Fibroblast of upper back skin (primary cell): ENCODE results near the gene C1orf50.
"Not testable (repeated sequence)": the region's sequence is repeated elsewhere in the genome, so short reads cannot be mapped to it uniquely, and the experiment has no call there.

ENCODE experiments used
- DNase-seq: peaks from one replicate; pipeline ENCODE4 v3.0.0-alpha.2; 2013

Gene C1orf50

DNA sequence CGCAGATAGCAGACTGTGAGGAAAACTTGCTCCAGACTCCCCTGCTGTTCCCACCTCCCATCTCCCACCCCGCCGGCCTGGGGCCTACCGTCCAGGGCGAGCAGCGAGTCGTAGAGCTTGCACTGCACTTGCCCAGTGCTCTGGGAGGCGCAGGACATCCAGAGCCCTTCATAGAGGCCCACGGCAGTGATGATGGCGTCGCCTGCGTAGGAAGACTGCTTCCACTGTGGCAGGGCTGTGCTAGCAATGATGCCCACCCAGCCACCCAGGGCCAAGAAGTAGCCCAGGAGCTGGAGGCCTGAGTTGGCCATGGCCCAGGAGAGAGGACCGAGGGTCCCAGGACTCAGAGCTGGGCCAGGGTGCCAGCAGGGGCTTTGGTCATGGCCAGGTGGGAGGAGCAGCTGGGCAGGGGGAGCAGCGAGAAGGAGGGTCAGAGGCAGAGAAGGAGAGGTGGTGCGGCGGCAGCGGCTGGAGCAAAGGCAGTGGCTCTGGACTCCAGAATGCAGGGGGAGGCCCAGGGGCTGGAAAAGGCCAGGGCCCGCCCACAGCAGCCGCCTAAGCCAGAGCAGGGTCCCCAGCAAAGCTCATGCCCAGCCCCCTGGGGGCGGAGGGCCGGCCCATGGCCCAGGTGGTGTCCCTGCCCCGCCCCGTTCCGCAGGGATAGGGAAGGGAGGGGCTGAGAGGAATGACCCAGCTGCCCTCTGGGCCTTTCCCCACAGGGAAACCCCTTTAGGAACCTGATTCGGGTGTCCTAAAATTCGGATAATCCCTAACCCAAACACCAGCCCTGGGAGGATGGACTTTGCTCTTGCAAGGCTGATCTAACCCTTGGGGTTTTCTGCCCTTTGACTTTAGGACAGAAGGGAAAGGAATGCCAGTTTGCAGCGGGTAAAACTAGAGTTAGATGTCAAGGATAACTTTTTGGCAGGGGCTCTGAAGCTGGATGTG lies 27.0 kb upstream of the C1orf50 start, which contains the start of gene CLDN19:
Gene CLDN19 (minus strand): TSS at position 484 of the 948 bp plus-strand sequence. CDS start 173 bp downstream, at position 311.
- DNase-seq, result no peak

DNA sequence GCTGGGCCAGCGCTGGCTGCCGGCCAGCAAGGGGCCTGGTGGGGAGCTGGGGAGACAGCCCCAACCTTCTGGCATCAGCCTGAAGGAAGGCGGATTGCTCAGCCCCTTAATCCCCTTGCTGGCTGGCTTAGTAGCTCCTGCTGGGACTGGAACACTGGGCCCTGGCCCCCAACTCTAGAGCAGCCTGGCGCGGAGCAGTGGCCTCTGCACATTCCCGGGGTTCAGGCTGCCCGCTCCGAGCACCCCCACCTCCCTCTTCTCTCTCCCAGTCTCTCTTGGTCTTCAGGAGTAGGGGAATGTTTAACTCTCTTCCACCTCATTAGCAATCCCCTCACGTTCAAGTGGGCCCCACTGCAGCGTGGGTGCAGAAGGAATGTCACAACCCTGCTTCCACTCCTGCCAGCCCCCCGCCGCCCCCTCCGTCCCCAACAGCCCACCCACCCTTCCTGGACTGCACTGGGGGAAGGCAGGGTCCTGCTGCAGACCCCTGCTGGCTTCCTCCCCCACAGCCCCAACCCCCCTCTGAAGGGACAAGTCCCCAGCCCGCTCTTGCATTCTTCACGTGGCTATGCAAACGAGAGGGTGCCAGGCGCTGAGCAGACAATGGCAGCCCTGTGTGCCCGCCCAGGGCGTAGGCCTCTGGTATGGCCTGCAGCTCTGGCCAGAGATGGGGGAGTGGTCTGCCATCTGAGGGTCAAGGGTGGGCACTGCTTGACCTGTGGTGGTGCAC lies 26.0 kb upstream of the C1orf50 start:
- DNase-seq, result no peak

DNA sequence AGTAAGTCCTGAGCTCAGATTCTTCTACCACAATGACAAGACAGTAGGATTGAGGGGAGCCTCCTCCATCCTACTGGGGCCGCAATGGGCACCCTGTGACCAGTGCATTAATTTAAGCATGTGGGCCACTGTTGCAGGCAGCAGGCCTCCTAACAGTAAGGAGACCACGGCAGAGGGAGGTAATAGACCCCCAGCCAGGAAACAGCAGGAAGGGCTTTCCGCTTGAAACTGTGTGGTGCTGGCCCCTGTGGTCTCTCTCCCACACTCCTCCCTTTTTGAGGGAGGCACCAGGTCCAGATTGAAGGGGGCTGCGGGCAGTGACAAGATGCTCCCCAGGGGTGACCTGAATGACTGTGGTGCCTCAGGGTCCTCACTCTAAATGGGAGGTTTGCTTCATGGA lies 25.3 kb upstream of the C1orf50 start:
- no peak for DNase-seq

DNA sequence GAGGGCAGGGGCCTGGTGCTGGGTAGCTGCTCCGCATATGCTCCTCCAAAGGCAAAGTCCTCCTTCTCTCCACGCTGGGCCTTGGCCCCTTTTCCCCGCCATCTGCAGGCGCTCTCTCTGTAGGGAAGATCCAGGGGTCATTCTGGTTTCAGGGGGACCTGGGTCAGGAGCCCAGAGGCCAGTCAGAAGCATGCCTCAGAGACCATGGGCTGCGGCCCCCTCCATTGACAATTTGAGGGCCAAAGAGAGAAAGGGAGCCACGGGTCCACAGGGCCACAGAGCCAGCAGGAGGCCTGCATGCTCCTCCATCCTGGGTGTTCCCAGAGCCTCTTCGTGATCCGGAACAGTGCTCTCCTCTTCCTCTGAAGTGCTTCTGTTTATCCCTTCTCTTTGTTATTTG lies 24.9 kb upstream of the C1orf50 start:
- DNase-seq, result no peak

DNA sequence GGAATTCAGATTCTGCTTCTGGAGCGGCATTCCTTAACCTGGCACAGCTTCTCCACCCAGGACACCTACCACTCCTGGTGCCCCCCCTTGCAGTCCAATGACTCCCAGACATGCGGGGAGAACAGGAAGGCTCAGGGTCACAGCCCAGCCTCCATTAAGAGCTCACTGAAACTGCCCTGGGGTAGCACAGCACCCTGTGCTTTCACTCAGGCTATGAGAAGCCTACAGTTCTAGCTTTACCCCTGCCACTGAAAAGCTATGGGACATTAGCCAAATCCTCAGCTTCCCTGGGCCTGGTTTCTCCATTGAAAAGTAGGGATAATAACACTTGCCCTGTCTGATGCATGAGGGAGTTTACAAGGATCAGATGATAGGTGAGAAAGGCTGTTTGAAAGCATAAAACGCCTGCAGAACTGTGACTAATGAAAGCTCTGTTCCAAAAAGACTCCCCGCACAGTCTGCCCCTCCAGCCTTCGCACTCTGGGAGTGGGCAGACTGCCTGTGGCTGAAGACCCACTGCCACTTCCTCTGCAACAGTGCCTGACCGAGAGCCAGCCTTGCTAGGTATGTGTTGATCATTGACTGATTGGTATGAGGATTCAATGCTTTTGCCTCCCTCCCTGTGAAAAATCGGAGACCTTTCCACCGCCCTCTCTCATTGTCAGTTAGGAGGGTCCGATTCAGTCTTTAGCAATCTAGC lies 24.3 kb upstream of the C1orf50 start:
- no peak for DNase-seq

DNA sequence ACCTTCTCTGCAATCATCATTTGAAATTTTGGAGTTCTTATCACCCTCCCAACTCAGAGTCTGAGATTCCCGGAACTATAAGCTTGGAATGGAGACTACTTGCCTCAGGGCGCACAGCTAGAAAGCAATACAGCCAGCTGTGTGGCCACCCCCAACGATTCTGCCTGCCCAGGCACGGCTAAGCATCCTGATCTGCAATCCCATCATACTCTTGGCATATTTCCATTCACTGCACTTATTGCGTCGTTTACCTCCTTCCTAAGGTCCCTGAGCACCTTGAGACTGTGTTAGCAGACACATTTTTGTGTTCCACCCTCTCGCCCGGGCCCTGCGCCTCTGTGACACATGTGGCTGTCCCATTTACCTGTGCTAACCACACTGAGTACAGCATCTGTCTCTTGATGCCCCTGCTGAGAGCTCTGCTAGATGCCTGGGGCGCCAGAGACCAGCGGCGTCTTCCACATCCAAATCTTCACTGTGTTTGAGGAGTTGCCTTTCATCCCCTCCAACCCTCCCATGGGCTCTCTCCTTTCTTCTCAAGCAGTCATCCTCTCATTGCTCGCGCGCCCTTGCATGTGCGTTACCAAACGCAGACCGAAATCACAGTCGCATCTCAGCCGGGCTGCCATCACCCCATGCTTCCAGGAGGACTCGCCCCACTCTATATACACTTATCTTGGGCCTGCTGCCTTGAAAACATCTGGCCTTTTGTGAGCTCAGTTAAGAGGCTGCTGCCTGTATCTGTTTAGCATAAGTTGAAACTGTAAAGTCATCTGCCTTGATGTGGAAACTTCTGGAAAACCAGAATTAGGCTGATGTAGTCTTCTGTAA lies 23.5 kb upstream of the C1orf50 start:
- DNase-seq, result no peak

DNA sequence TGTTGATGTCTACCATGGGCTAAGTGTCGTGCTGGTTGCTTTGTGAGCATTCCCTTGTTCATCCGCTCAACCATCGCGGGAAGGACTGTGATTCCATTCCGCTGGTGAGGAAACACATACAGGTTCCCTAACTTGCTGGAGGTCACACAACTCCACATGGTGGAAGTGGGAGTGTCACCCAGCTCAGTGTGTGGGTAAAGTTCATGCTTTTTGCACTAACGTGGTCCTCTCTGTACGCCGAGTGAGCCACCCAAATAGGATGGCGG lies 23.0 kb upstream of the C1orf50 start:
- DNase-seq, result no peak

DNA sequence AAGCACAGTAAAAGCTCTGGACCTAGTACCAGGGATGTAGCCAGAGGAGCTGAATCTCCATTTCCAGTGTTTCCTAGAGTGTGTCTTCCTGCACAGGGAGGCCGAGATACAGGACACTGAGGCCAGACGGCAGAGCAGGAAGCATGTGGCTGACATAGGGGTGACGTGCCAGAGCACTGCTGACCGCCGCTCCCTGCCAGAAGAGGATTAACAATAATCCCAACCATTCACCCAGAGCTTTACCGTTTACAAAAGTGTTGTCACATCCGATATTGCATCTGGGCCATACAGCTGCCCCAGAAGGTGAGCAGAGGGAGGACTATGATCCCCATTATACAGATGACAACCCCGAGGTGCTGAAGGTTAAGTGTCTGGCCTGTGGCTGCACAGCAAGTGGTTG lies 21.2 kb upstream of the C1orf50 start:
- no peak for DNase-seq

DNA sequence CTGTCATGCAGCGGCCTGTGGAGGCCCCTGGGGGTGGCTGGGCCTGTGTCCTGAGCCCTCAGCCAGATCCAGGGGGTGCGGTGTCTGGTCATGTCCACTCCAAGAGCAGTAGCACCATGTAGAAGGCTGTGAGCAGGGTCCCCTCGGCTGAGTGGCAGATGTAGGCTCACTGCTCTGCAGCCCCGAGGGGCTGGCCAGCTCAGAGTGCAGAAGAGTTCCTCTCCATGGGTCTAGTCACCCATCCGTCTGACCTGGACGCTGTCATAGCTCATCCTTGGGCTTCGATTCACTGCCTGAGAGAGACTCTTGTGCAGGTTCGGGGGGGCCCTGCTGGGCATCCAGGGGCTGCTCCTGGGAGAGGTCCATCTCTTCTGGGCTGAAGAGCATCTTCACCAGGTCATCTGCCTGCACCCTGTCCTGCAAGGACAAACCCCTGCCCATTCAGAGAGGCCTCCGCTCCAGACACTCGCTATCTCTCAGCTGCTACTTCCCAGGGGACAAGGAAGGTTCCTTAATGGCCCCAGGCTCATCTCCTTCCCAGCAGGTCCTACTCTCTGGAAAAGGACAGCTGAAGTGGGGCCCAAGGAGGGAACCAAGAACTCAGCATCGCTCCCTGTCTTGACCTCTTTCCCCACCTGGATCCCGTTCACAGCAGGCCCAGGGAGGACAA lies 20.5 kb upstream of the C1orf50 start:
- DNase-seq, result no peak

DNA sequence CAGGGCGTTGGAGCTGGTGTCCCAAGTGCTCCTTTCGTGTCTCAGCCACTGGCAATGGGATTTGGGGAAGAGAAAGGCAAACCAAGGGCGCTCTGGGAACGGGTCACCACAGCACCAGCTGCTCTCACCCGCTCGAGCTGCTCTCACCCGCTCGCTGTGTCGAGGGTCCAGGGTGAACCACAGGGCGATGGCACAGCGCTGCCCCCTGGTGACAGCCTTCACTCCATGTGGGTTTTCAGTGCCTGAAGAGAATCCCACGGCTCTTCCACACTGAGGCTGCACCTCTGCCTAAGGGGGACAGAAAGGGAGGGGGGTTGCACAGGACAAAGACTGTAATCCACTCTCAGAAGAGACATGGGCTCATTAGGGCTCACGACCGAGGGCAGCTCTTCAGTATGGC lies 19.9 kb upstream of the C1orf50 start:
- no peak for DNase-seq

DNA sequence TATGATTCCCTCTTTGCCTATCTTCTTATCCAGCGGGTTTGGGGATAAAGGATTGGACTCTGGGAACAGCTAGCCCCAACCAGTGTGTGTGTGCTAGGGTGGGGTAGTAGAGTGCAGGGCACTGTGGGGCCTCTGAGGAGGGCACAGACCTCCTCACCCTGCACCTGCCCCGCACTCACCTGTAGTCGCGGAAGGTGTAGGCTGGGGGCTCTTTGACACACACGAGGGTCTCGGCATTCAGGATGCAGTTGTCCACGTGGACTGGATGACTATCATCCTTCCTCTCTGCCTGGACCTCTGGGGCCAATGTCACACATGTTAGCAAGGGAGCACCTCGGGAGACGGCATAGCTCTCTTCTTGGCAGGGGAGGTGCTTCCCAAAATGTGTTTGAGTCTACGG lies 19.0 kb upstream of the C1orf50 start:
- no peak for DNase-seq

DNA sequence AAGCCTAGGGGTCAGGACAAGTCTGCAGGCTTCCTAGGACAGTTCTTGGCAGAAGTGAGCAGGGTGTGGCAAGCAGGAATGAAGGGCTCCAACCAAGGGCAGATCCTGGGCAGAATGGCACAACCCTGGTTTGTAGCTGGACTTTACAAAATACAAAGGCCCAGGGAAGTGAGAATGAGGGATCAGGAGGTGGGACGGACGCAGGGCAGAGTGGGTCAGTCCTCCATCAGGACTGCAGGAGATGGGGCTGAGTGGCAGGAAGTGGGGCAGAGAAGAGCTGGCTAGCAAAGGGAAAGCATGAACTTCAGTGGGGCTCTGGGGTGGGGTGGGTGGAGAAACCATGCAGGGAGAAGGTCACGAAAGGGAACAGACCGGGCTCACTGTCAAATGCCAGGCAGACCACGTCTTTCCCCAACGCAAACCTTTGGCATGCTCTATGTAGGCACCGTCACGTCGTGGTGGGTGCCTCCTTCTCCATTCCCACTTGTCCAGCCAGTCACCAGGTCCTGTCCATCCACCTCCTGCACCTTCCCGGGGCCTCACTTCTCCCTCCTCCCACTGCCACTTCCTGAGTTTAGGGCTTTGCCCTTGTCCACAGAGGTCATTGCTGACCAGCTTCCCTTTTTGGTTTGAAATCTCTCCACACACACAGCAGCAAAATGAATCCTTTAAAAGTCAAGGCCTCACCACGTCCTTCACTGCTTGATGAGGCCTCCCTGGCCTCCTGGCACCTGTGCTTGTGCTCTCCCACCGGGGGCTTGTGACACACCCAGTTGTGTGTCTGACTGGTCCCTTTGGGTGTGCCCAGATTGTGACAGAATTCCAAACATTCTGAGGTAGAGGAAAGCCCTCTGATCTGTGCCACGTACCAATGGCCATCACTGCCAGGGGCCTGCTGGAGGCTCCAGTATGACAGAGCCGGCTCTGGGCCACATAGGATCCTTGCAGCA lies 18.3 kb upstream of the C1orf50 start:
- DNase-seq, result no peak

DNA sequence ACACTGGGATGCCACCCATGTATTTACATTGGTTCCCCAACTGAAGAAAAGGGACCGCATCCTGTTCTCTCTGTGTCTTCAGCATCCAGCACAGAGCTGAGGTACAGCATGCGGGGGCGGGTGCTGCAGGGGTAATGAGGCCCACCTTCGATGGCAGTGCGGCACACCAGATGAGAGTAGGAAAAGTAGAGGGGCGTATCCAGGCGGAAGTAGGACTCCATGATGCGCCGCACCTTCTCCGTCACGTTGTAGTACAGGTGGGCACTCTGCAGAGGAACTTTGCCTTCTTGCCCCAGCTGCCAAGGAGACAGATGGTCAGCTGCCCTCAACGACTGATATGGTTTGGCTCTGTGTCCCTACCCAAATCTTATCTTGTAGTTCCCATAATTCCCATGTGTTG lies 17.0 kb upstream of the C1orf50 start:
- DNase-seq, result no peak

DNA sequence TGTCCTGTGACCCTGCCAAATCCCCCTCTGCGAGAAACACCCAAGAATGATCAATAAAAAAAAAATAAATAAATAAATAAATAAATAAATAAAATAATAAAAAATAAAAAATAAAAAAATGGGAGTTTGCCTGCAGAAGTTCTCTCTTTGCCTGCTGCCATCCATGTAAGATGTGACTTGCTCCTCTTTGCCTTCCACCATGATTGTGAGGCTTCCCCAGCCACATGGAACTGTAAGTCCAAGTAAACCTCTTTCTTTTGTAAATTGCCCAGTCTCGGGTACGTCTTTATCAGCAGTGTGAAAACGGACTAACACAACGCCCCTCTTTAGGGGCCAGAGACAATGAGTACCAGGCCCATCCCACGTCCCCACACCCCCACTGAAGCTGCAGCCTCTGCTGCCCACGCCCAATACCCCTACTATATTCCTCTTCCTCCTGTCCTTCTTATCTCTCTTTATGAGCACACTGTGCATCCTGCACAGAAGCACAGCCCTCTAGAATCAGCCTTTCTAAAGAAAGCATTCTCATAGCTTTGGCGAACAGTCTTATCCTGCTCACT lies 15.5 kb upstream of the C1orf50 start:
- not testable (repeated sequence) for DNase-seq

DNA sequence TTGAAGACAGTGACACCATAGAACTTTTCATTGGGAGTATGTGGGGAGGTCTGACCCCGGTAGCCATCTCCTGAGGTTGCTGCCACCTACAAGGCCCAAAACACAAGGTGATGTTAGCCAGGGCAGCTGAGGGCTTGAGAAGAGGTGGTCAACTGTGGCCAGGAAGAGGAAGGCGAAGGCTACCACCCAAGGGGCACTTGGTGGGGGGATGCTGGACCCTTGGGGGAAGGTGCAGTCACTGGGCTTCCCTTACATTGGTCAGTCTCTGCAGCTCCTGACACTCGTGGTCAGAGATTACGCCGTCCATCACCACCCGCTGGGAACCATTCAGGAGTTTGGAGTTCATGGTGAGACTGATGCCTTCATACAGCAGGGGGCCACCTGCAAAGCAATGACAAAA lies 14.8 kb upstream of the C1orf50 start:
- no peak for DNase-seq

DNA sequence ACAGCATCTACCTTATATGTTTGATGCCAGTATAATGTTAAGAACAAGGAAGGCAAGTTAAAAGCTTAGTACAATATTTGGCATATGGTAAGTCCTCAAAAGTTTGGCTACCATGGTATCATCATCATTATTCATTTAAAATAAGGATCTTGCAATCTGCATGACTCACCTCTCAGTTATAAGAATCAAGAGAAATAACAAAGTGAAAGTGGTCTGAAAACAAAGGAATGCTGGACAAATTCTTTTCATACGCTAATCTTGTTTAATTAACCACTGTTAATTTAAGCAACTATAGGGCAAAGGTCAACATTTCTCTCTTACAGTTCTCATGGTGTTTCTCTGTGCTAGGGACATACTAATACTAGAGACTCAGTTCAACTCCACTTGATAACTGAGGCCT lies 14.0 kb upstream of the C1orf50 start:
- DNase-seq, result peak; percentile 39

DNA sequence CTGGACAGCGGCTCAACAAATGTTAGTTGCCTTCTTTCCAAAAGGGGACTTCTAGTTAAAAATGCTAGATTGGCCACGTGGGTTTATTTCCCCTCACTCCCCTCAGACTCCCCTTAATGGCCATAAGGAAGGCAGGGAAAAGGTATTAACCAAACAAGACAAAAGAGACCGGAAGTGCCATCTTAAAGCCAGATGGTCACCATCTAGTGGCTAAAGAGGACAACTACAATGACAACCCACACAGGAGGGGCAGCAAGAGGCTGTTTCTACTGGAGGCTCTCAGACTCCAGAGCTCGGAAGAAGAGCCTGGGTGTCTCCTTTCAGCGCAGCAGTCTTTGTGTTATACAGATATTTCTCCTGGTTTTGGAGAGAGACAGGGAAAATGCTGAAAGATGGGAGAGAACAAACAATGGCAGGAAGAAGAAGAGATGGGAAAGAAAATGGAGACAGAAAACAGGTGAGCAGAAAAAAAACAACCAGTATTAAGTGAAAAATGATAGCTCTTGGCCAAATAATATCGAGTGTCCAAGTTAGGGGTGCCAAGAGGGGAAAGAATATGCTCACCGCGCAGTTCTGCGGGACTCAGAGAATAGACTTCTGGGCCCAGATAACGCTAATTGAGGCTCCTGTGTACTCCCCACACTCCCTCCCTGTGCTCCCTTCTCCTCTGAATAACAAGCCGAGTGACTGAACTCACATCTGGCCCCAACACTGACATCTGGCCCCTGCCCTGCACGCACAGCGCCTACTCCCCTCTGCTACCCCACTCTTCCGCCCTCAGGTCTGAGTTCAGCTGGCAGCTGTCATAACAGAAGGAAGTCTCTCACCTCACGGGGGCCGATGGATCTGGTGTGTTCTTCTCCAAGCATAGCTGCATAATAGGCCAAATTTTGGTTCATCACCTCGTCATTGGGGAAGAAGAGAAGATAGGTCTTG lies 9.8 kb upstream of the C1orf50 start:
- DNase-seq, result peak; percentile 62

DNA sequence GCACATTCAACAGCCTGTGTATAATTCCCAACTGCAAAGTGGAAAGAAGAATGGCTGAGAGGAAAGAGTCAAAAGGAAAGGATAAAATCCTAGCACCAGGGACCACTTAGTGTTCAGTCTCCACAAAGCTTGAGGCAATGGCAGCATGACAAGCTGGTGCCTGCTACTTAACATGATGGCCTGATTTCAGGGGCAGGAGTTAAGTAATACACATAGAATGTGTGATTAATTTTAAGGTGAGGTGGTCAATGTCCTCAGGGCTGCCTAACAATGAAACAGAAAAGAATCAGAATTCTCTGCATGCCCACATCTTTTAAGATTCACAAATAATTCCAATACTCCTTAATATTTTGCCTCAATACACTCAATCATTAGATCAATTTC lies 9.2 kb upstream of the C1orf50 start:
- no peak for DNase-seq

DNA sequence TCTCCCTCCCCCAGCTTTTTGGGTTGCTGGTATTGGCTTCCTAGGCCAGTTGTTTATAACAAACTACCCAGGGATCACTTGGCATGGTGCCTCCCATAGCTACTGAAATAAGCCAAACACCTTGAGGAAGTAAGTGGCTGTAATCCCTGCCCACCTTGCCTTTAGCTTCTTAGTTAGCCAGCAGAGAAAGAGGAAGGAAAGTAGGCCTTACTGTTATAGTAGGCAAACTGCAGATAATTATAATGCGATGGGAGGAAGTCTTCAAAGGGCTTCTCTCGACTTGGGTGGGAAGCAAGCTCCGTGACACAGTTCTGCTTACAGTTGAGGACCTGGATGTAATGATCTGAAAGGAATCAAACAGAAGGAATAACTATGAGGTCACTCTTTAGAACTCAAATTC lies 8.4 kb upstream of the C1orf50 start:
- DNase-seq, result no peak

DNA sequence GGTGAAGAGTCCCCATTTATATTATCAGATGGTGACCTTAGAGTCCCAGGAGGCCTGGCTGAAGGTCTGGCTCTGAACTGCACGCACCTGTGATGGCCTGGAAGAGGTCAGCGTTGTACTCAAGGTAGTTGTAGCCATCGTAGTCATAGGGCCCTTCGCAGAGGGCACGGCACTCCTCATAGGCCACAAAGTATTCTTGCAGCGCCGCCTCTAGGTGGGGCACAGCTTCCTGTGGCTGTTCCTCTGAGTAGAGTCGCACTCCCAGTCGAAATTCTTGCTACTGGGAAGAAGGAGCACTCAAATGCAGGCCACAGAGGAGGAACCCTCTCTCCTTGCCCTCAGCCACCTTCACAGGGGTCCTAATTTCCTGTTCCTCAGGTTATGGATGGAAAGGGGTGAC lies 7.9 kb upstream of the C1orf50 start:
- DNase-seq, result no peak
